HCT116 (cell line): Measurements from ENCODE around the gene UBE2N. TPM values are rescaled to one million over a fixed set of nuclear protein-coding genes. Genes with fewer than 3 reads are reported as not detected.

Experiments used
- ATAC-seq: fragments of 200-7000 bp; cut with Tn5 transposase; 2 replicates; pipeline ENCODE4 v1.9.1; 2020; ENCODE audit warnings: mild to moderate bottlenecking, moderate library complexity
- BruUV-seq: library from RNA; stranded (reverse); fragments of 400-500 nt; replicated peaks from 2 replicates; lab custom pipeline; 2021; lab: Mats Ljungman, UMichigan
- CTCF ChIA-PET: fragments of 300-600 bp; sonication (Branson Sonifier 250); formaldehyde crosslinking; loops from one replicate; lab custom pipeline; 2021; ENCODE audit warnings: antibody characterized with exemption; lab: Charles Lee
- POLR2A ChIA-PET: fragments of 300-600, 350-600 bp; sonication (Branson Sonifier 250); formaldehyde crosslinking; loops from one replicate; lab custom pipeline; 2021; ENCODE audit warnings: antibody characterized with exemption; lab: Charles Lee
- RAD21 ChIA-PET, 2 experiments: fragments of 300-600 bp; sonication (Branson Sonifier 250); formaldehyde crosslinking; loops; one replicate each; lab custom pipeline; 2023; ENCODE audit warnings: low total read pairs in 2 of 2; ENCODE audit not compliant: uncharacterized antibody in 2 of 2, unreplicated experiment in 2 of 2, low non-redundant PET in 1 of 2; lab: Charles Lee
- DNase-seq: peaks from one replicate; pipeline ENCODE4 v3.0.0-alpha.2; 2010; ENCODE audit warnings: low read depth, low spot score
- H2AFZ ChIP-seq: fragments of 200-600 bp; shearing (Covaris generic), sonication (generic); 2 replicates; pipeline ENCODE4 v1.6.1; 2017; ENCODE audit warnings: low read depth, mixed run types, mixed read lengths, antibody characterized with exemption, low read length; ENCODE audit not compliant: poor library complexity, severe bottlenecking
- H3K27ac ChIP-seq: 2 replicates; pipeline ENCODE4 v1.5.1; 2012; ENCODE audit warnings: low read depth, low read length
- H3K27me3 ChIP-seq: fragments of 200-600 bp; sonication (generic); 2 replicates; pipeline ENCODE4 v1.6.1; 2016; ENCODE audit warnings: mixed run types, low read length, mixed read lengths; ENCODE audit not compliant: insufficient read depth
- H3K36me3 ChIP-seq, 2 experiments: fragments of 200-500 bp in 1 of 2; fragments of 200-600 bp in 1 of 2; sonication (Bioruptor generic) in 1 of 2; sonication (generic) in 1 of 2; 2 replicates each; pipeline versions ENCODE4 v1.5.1 to v1.6.1; 2014 to 2016; ENCODE audit warnings: low read length in 2 of 2, inconsistent platforms in 1 of 2, mixed read lengths in 1 of 2, mixed run types in 1 of 2; ENCODE audit not compliant: insufficient read depth in 2 of 2, control insufficient read depth in 1 of 2
- H3K4me1 ChIP-seq, 2 experiments: fragments of 200-600 bp in 1 of 2; sonication (generic) in 1 of 2; 2 replicates each; pipeline versions ENCODE4 v1.5.1 to v1.6.1; 2012 to 2017; ENCODE audit warnings: low read length in 2 of 2, inconsistent platforms in 1 of 2, mild to moderate bottlenecking in 1 of 2, mixed read lengths in 1 of 2, mixed run types in 1 of 2, moderate library complexity in 1 of 2; ENCODE audit not compliant: insufficient read depth in 2 of 2, control insufficient read depth in 1 of 2
- H3K4me2 ChIP-seq: fragments of 200-600 bp; sonication (generic); 2 replicates; pipeline ENCODE4 v1.6.1; 2017; ENCODE audit warnings: mixed run types, low read length, mixed read lengths
- H3K4me3 ChIP-seq, 2 experiments: fragments of 200-600 bp in 1 of 2; sonication (generic) in 1 of 2; replicated peaks in 1 of 2; 2 replicates each; pipeline ENCODE4 v1.5.1; 2011 to 2016; ENCODE audit warnings: low read length in 2 of 2, control low read depth in 1 of 2, low read depth in 1 of 2, mild to moderate bottlenecking in 1 of 2, mixed read lengths in 1 of 2, mixed run types in 1 of 2
- H3K79me2 ChIP-seq: fragments of 200-600 bp; sonication (generic); 2 replicates; pipeline ENCODE4 v1.6.1; 2017; ENCODE audit warnings: mild to moderate bottlenecking, mixed run types, low read length, moderate library complexity, mixed read lengths; ENCODE audit not compliant: insufficient read depth
- H3K9ac ChIP-seq: fragments of 200-600 bp; sonication (generic); 2 replicates; pipeline ENCODE4 v1.6.1; 2016; ENCODE audit warnings: low read length, mixed read lengths
- H3K9me2 ChIP-seq: fragments of 200-600 bp; sonication (generic), shearing (Covaris generic); 2 replicates; pipeline ENCODE4 v1.6.1; 2017; ENCODE audit warnings: mixed run types, mild to moderate bottlenecking, moderate library complexity; ENCODE audit not compliant: insufficient read depth
- H3K9me3 ChIP-seq, 2 experiments: fragments of 200-500 bp in 1 of 2; fragments of 200-600 bp in 1 of 2; sonication (Bioruptor generic) in 1 of 2; sonication (generic) in 1 of 2; 2 replicates each; pipeline ENCODE4 v1.6.1; 2014 to 2017; ENCODE audit warnings: low read length in 2 of 2, mixed read lengths in 2 of 2, inconsistent platforms in 1 of 2, low read depth in 1 of 2, mild to moderate bottlenecking in 1 of 2, mixed run types in 1 of 2, moderate library complexity in 1 of 2; ENCODE audit not compliant: control insufficient read depth in 1 of 2, insufficient read depth in 1 of 2
- H4K20me1 ChIP-seq: fragments of 200-600 bp; sonication (generic), shearing (Covaris generic); 2 replicates; pipeline ENCODE4 v1.6.1; 2017; ENCODE audit warnings: mixed run types, mild to moderate bottlenecking, moderate library complexity; ENCODE audit not compliant: insufficient read depth
- CBX3 ChIP-seq: IDR thresholded peaks from 2 replicates; pipeline ENCODE4 v1.6.1; 2012; ENCODE audit warnings: low read depth
- JUND ChIP-seq: IDR thresholded peaks from 2 replicates; pipeline ENCODE4 v1.6.1; 2012
- POLR2A ChIP-seq: IDR thresholded peaks from 2 replicates; pipeline ENCODE4 v1.7.0; 2011; ENCODE audit warnings: borderline replicate concordance; ENCODE audit not compliant: insufficient read depth, insufficient read length; ENCODE audit errors: extremely low read depth
- TCF7L2 ChIP-seq: IDR thresholded peaks from 2 replicates; pipeline ENCODE4 v1.7.0; 2011; ENCODE audit warnings: borderline replicate concordance, inconsistent platforms; ENCODE audit not compliant: insufficient read depth, insufficient read length; ENCODE audit errors: extremely low read depth
- YY1 ChIP-seq: IDR thresholded peaks from 2 replicates; pipeline ENCODE4 v1.6.1; 2011; ENCODE audit warnings: low read length, low read depth, moderate library complexity, mild to moderate bottlenecking; ENCODE audit not compliant: insufficient replicate concordance; ENCODE audit errors: extremely low read depth
- ZFX ChIP-seq: fragments of 450-650 bp; IDR thresholded peaks from 2 replicates; pipeline ENCODE4 v1.6.1; 2017
- ZNF274 ChIP-seq: fragments of 200-500 bp; sonication (Bioruptor generic); IDR thresholded peaks from 2 replicates; pipeline ENCODE4 v1.6.1; 2014; ENCODE audit warnings: mild to moderate bottlenecking, low read depth, low read length, inconsistent platforms
- intact Hi-C: fragments of 100-400 bp; cut with micrococcal nuclease; formaldehyde crosslinking; loops from 2 replicates; pipeline ENCODE4 v1.10.0; 2022
- total RNA-seq: library from RNA; stranded (reverse); gene quantifications from one replicate; pipeline ENCODE4 v1.2.1, GENCODE V29; 2021; ENCODE audit not compliant: unreplicated experiment
- TF ChIP-seq, protein P1 (sequence below): IDR thresholded peaks from 2 replicates; pipeline ENCODE4 v1.6.1; 2012
- TF ChIP-seq, protein P2 (sequence below): IDR thresholded peaks from 2 replicates; pipeline ENCODE4 v1.6.1; 2012; ENCODE audit warnings: low read depth
- TF ChIP-seq, protein P3 (sequence below), 3 experiments: fragments of 200-600 bp in 1 of 3; sonication (generic) in 1 of 3; IDR thresholded peaks in 2 of 3; conservative IDR thresholded peaks in 1 of 3; 2 replicates each; pipeline ENCODE4 v1.5.1; 2012 to 2017; ENCODE audit warnings: low read depth in 2 of 3, low read length in 2 of 3, antibody characterized with exemption in 1 of 3, borderline replicate concordance in 1 of 3, control low read depth in 1 of 3, mild to moderate bottlenecking in 1 of 3, mixed read lengths in 1 of 3, mixed run types in 1 of 3, moderate library complexity in 1 of 3; ENCODE audit not compliant: insufficient read depth in 1 of 3

The UBE2N gene
- total RNA-seq, 1 experiment from 2014 or later, result 140 TPM

DNA sequence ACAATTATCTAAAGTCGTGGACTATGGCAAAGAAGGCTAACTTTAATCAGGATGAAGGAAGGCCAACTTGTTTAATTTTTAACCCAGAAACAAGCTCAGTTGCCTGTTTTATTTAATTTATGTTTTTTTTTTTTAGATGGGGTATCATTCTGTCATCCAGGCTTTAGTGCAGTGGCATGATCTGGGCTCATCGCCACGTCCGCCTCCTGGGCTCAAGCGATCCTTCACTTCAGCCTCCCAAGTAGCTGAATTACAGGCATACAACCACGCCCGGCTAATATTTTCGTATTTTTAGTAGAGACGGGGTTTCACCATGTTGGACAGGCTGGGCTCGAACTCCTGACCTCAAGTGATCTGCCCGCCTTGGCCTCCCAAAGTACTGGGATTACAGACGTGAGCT is 44.3 kb downstream of the UBE2N start:
- H4K20me1 ChIP-seq, result peaks cover 4% of the 10 kb centered on the region; the same call in 1 of the 2 replicates
- H3K9me3 ChIP-seq, result no peaks in the 10 kb centered on the region
- intact Hi-C loops, result loop anchor here (2.0 kb wide), 3 partner anchors 373 to 613 kb away; no protein-coding TSS in a partner anchor
- H3K9me2 ChIP-seq, result no peaks in the 10 kb centered on the region
- H2AFZ ChIP-seq, result no peak overlapping the region
- peaks cover 26% of the 10 kb centered on the region for H3K79me2 ChIP-seq
- peaks cover 6 to 16% of the 10 kb centered on the region in 2 experiments for H3K36me3 ChIP-seq
- H3K4me2 ChIP-seq, result no peak overlapping the region
- no peak for ATAC-seq
- H3K4me1 ChIP-seq, result no peaks in the 10 kb centered on the region
- CTCF ChIA-PET, result interaction anchor here (0.6 to 3.7 kb wide), 17 partner anchors 8 to 706 kb away, joined by 3 to 41 read pairs (median 4); no protein-coding TSS in a partner anchor
- no peaks in the 10 kb centered on the region for H3K27me3 ChIP-seq
- no peak for TF ChIP-seq ZNF274
- TF ChIP-seq, protein P1, sequence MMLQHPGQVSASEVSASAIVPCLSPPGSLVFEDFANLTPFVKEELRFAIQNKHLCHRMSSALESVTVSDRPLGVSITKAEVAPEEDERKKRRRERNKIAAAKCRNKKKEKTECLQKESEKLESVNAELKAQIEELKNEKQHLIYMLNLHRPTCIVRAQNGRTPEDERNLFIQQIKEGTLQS, result no peak
- H3K9ac ChIP-seq, result no peak overlapping the region
- POLR2A ChIA-PET, result no interaction called here
- no peak overlapping the region for H3K4me3 ChIP-seq
- RAD21 ChIA-PET, result interaction anchor here (0.6 to 1.2 kb wide), 2 partner anchors 410 to 614 kb away, joined by 4 to 5 read pairs; no protein-coding TSS in a partner anchor
- DNase-seq, result no peak
- H3K27ac ChIP-seq, result no peak overlapping the region
- BruUV-seq, result no TSS peak

DNA sequence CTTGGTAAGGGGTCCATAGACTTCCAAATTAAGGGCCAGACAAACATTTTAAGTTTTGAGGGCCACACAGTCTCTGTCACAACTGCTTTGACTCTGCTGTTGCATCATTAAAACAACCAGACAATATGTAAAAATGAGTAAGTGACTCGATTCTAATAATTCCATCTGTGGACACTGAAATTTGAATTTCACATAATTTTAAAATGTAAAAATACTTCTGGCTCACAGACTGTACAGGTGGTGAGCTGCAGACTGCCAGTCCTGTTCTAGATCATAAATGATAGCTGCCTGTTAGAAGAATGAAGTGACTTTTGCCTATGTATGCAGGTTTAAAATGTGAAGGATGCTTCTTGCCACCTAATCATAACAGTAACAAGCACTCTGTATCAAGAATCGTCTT is 48.3 kb downstream of the UBE2N start:
- intact Hi-C loops, result no loop called here
- POLR2A ChIA-PET, result no interaction called here
- Histone ChIP-seq H3K4me1 (no peaks in the 10 kb centered on the region), H3K9me3 (no peaks in the 10 kb centered on the region), H3K27me3 (no peaks in the 10 kb centered on the region), H3K79me2 (peaks cover 63% of the 10 kb centered on the region), H3K4me2 (no peak overlapping the region), H3K4me3 (no peak overlapping the region), H3K9ac (no peak overlapping the region), H4K20me1 (peaks cover 4% of the 10 kb centered on the region; the same call in 1 of the 2 replicates), H3K9me2 (no peaks in the 10 kb centered on the region), H3K36me3 (peaks cover 6 to 13% of the 10 kb centered on the region in 2 experiments), H3K27ac (no peak overlapping the region), H2AFZ (no peak overlapping the region)
- TF ChIP-seq ZFX (no peak), ZNF274 (no peak), JUND (no peak), CBX3 (no peak), YY1 (no peak), TCF7L2 (no peak), POLR2A (no peak)
- TF ChIP-seq, protein P1, result no peak
- TF ChIP-seq, protein P2, sequence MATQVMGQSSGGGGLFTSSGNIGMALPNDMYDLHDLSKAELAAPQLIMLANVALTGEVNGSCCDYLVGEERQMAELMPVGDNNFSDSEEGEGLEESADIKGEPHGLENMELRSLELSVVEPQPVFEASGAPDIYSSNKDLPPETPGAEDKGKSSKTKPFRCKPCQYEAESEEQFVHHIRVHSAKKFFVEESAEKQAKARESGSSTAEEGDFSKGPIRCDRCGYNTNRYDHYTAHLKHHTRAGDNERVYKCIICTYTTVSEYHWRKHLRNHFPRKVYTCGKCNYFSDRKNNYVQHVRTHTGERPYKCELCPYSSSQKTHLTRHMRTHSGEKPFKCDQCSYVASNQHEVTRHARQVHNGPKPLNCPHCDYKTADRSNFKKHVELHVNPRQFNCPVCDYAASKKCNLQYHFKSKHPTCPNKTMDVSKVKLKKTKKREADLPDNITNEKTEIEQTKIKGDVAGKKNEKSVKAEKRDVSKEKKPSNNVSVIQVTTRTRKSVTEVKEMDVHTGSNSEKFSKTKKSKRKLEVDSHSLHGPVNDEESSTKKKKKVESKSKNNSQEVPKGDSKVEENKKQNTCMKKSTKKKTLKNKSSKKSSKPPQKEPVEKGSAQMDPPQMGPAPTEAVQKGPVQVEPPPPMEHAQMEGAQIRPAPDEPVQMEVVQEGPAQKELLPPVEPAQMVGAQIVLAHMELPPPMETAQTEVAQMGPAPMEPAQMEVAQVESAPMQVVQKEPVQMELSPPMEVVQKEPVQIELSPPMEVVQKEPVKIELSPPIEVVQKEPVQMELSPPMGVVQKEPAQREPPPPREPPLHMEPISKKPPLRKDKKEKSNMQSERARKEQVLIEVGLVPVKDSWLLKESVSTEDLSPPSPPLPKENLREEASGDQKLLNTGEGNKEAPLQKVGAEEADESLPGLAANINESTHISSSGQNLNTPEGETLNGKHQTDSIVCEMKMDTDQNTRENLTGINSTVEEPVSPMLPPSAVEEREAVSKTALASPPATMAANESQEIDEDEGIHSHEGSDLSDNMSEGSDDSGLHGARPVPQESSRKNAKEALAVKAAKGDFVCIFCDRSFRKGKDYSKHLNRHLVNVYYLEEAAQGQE, result no peak
- TF ChIP-seq, protein P3, sequence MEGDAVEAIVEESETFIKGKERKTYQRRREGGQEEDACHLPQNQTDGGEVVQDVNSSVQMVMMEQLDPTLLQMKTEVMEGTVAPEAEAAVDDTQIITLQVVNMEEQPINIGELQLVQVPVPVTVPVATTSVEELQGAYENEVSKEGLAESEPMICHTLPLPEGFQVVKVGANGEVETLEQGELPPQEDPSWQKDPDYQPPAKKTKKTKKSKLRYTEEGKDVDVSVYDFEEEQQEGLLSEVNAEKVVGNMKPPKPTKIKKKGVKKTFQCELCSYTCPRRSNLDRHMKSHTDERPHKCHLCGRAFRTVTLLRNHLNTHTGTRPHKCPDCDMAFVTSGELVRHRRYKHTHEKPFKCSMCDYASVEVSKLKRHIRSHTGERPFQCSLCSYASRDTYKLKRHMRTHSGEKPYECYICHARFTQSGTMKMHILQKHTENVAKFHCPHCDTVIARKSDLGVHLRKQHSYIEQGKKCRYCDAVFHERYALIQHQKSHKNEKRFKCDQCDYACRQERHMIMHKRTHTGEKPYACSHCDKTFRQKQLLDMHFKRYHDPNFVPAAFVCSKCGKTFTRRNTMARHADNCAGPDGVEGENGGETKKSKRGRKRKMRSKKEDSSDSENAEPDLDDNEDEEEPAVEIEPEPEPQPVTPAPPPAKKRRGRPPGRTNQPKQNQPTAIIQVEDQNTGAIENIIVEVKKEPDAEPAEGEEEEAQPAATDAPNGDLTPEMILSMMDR (IDR thresholded peaks at IDR 0.05 in 2 of 3, conservative IDR thresholded peaks at IDR 0.05 in 1 of 3; ENCODE audit: borderline replicate concordance in 1 of 3, insufficient read depth in 1 of 3, low read depth in 2 of 3, low read length in 2 of 3), result no peak
- DNase-seq (no peak), ATAC-seq (no peak)
- RAD21 ChIA-PET, result no interaction called here
- no TSS peak for BruUV-seq
- CTCF ChIA-PET, result no interaction called here
